Calu3 (cell line): ENCODE data around the gene RBM47. TPM values are rescaled to one million over a fixed set of nuclear protein-coding genes. Genes with fewer than 3 reads are reported as not detected.

ENCODE experiments used
- BruUV-seq: library from RNA; stranded (reverse); fragments of 400-500 nt; replicated peaks from 2 replicates; lab custom pipeline; 2021; lab: Mats Ljungman, UMichigan
- CTCF ChIA-PET: fragments of 300-600 bp; sonication (Branson Sonifier 250); formaldehyde crosslinking; loops from one replicate; lab custom pipeline; 2022; ENCODE audit warnings: antibody characterized with exemption; lab: Charles Lee
- DNase-seq: peaks from one replicate; pipeline ENCODE4 v3.0.0; 2022
- H3K27ac Mint-ChIP-seq: one replicate; pipeline ENCODE4 v1.8.0; 2022; ENCODE audit warnings: mixed read lengths; ENCODE audit not compliant: unreplicated experiment
- H3K27me3 Mint-ChIP-seq: one replicate; pipeline ENCODE4 v1.8.0; 2022; ENCODE audit warnings: mixed read lengths; ENCODE audit not compliant: unreplicated experiment
- H3K36me3 Mint-ChIP-seq: one replicate; pipeline ENCODE4 v1.8.0; 2022; ENCODE audit warnings: mild to moderate bottlenecking, moderate library complexity, mixed read lengths; ENCODE audit not compliant: insufficient read depth, unreplicated experiment
- H3K4me1 Mint-ChIP-seq: one replicate; pipeline ENCODE4 v1.8.0; 2022; ENCODE audit warnings: mild to moderate bottlenecking, low read depth, mixed read lengths; ENCODE audit not compliant: unreplicated experiment
- H3K4me3 Mint-ChIP-seq: one replicate; pipeline ENCODE4 v1.8.0; 2022; ENCODE audit warnings: mild to moderate bottlenecking, low read depth, moderate library complexity, mixed read lengths; ENCODE audit not compliant: unreplicated experiment
- H3K9me3 Mint-ChIP-seq: one replicate; pipeline ENCODE4 v1.8.0; 2022; ENCODE audit warnings: low read depth, mixed read lengths; ENCODE audit not compliant: unreplicated experiment
- CTCF ChIP-seq: fragments of 200-600 bp; IDR thresholded peaks from one replicate; pipeline ENCODE4 v1.8.0; 2022; ENCODE audit warnings: antibody characterized with exemption; ENCODE audit not compliant: unreplicated experiment
- intact Hi-C: fragments of 100-400 bp; cut with micrococcal nuclease; formaldehyde crosslinking; loops from one replicate; pipeline ENCODE4 v1.10.0; 2022; ENCODE audit not compliant: unreplicated experiment
- microRNA-seq: library from miRNA; unstranded; fragments of <30 nt; microRNA quantifications from one replicate; pipeline ENCODE4 v1.2.0, GENCODE V29; 2022
- total RNA-seq: library from RNA; stranded (reverse); gene quantifications from 2 replicates; pipeline ENCODE4 v1.2.3, GENCODE V29; 2022

RBM47 gene
- total RNA-seq, 1 experiment from 2014 or later, result 86.6 TPM

- CTCF ChIA-PET, result no interaction called here
- no TSS peak for BruUV-seq
- TF ChIP-seq CTCF, result no peak
- H3K4me3 Mint-ChIP-seq, result no peak overlapping the region
- H3K27me3 Mint-ChIP-seq, result no peaks in the 10 kb centered on the region
- DNase-seq, result no peak
- H3K4me1 Mint-ChIP-seq, result peaks cover 12% of the 10 kb centered on the region
- H3K27ac Mint-ChIP-seq, result no peak overlapping the region
- peaks cover 8% of the 10 kb centered on the region for H3K36me3 Mint-ChIP-seq
- intact Hi-C loops, result no loop called here
- no peaks in the 10 kb centered on the region for H3K9me3 Mint-ChIP-seq
Measured at GRCh38 chr4:40375095-40375494, 254.6 kb downstream of the RBM47 start.

GRCh38 chr4:40373636-40374035, 256.0 kb downstream of the RBM47 start:
- intact Hi-C loops, result no loop called here
- no peaks in the 10 kb centered on the region for H3K9me3 Mint-ChIP-seq
- peaks cover 8% of the 10 kb centered on the region for H3K36me3 Mint-ChIP-seq
- H3K4me3 Mint-ChIP-seq, result no peak overlapping the region
- DNase-seq, result no peak
- no TSS peak for BruUV-seq
- CTCF ChIA-PET, result no interaction called here
- H3K4me1 Mint-ChIP-seq, result peaks cover 11% of the 10 kb centered on the region
- no peak for TF ChIP-seq CTCF
- no peaks in the 10 kb centered on the region for H3K27me3 Mint-ChIP-seq
- H3K27ac Mint-ChIP-seq, result no peak overlapping the region

Small RNAs within 50 kb of the gene (microRNA-seq; reads per million reads assigned to microRNA genes)
- gene MIR4802, result 16.5 reads per million, percentile 41 among the genes with 10 or more reads in this experiment

Other genes with a start within 250 kb of the RBM47 start
- 7.7 and 8.6 TPM in 2 replicates for gene NSUN7, start 120.1 kb upstream of the RBM47 start, total RNA-seq